Subcutaneous adipose tissue (tissue), 4 donors: Measurements from ENCODE around the gene CCR4. TPM values are rescaled to one million over a fixed set of nuclear protein-coding genes. Genes with fewer than 3 reads are reported as not detected.

Source experiments
- CTCF ChIP-seq: fragments of 450-650 bp; IDR thresholded peaks from one replicate; pipeline ENCODE4 v1.5.1; 2016; ENCODE audit warnings: low read depth, mild to moderate bottlenecking, control low read depth, antibody characterized with exemption, moderate library complexity
- total RNA-seq, 4 donors: library from RNA; depleted of rRNA; stranded (reverse); fragments of >200 nt; gene quantifications; one replicate each; pipeline ENCODE4 v1.1.0, GENCODE V29; 2016

The CCR4 gene
- total RNA-seq, 4 donors from 2014 or later, result 0.44 to 2.3 (median 1.0) TPM; not detected in 1

GRCh38 chr3:32989171-32989570 is 37.7 kb downstream of the CCR4 start:
- TF ChIP-seq CTCF, result no peak

GRCh38 chr3:32990116-32990515 is 38.7 kb downstream of the CCR4 start:
- TF ChIP-seq CTCF, result no peak

- TF ChIP-seq CTCF, result no peak
Measured at GRCh38 chr3:32991781-32992180, 40.3 kb downstream of the CCR4 start.

- TF ChIP-seq CTCF, result no peak
Measured at GRCh38 chr3:32992310-32992686, 40.9 kb downstream of the CCR4 start.

GRCh38 chr3:32994045-32994444 is 42.6 kb downstream of the CCR4 start:
- no peak for TF ChIP-seq CTCF

GRCh38 chr3:32995098-32995497 is 43.7 kb downstream of the CCR4 start:
- no peak for TF ChIP-seq CTCF

GRCh38 chr3:32996048-32996754 is 44.8 kb downstream of the CCR4 start:
- no peak for TF ChIP-seq CTCF
